Hypothalamus (tissue), 51 donors: Measurements from ENCODE around the gene SYT8.

ENCODE experiments used
- DNase-seq, 51 donors: peaks; one replicate each; lab custom pipeline; 2025; lab: John Stamatoyannopoulos, UW

SYT8 gene

GRCh38 chr11:1842149-1843097 is 7.6 kb downstream of the SYT8 start:
- DNase-seq: no peak

- no peak for DNase-seq
Measured at GRCh38 chr11:1843098-1843473, 8.3 kb downstream of the SYT8 start.

- DNase-seq: no peak
Measured at GRCh38 chr11:1843796-1844195, 9.0 kb downstream of the SYT8 start.

GRCh38 chr11:1844221-1845094 is 9.7 kb downstream of the SYT8 start:
- no peak for DNase-seq

- DNase-seq: no peak
Measured at GRCh38 chr11:1845095-1845429, 10.3 kb downstream of the SYT8 start.

GRCh38 chr11:1845561-1846452 is 11.0 kb downstream of the SYT8 start:
- DNase-seq: no peak

- DNase-seq: no peak
Measured at GRCh38 chr11:1846453-1846932, 11.7 kb downstream of the SYT8 start.

- DNase-seq: no peak
Measured at GRCh38 chr11:1847006-1847735, 12.4 kb downstream of the SYT8 start.

GRCh38 chr11:1847926-1848639 is 13.3 kb downstream of the SYT8 start:
- no peak for DNase-seq

- DNase-seq: no peak
Measured at GRCh38 chr11:1848640-1849430, 14.0 kb downstream of the SYT8 start.

GRCh38 chr11:1851468-1852180 is 16.8 kb downstream of the SYT8 start:
- DNase-seq: no peak

- no peak for DNase-seq
Measured at GRCh38 chr11:1852271-1852876, 17.6 kb downstream of the SYT8 start.

- no peak for DNase-seq
Measured at GRCh38 chr11:1852877-1853276, 18.1 kb downstream of the SYT8 start, which contains the start of gene LSP1. TSS of gene LSP1 (plus strand) at chr11:1853084. CDS start at chr11:1853145, 61 bp downstream.

- DNase-seq: no peak
Measured at GRCh38 chr11:1853376-1854131, 18.8 kb downstream of the SYT8 start.

GRCh38 chr11:1854132-1854948 is 19.6 kb downstream of the SYT8 start:
- DNase-seq: no peak
